MG63 (cell line): ENCODE results near the gene KCTD21. TPM values are rescaled to one million over a fixed set of nuclear protein-coding genes. Genes with fewer than 3 reads are reported as not detected.

ENCODE experiments used
- DNase-seq: peaks from one replicate; pipeline ENCODE4 v3.0.0-alpha.2; 2020
- H3K27me3 ChIP-seq: fragments of 250-450 bp; sonication (Bioruptor Pico); 2 replicates; pipeline ENCODE4 v1.5.1; 2020; ENCODE audit warnings: mild to moderate bottlenecking, moderate library complexity
- H3K36me3 ChIP-seq: fragments of 250-450 bp; sonication (Bioruptor Pico); 2 replicates; pipeline ENCODE4 v1.5.1; 2020; ENCODE audit warnings: mild to moderate bottlenecking, moderate library complexity
- H3K4me3 ChIP-seq: fragments of 250-450 bp; sonication (Bioruptor Pico); 2 replicates; pipeline ENCODE4 v1.5.1; 2020; ENCODE audit warnings: mild to moderate bottlenecking, moderate library complexity
- H3K9me3 ChIP-seq: fragments of 250-450 bp; sonication (Bioruptor Pico); 2 replicates; pipeline ENCODE4 v1.5.1; 2020; ENCODE audit warnings: mild to moderate bottlenecking, moderate library complexity
- total RNA-seq: library from RNA; depleted of rRNA; stranded (reverse); fragments of >200 nt; shearing (Covaris generic); gene quantifications from 2 replicates; pipeline ENCODE4 v1.2.3, GENCODE V29; 2014; ENCODE audit warnings: low replicate concordance

Gene KCTD21
- total RNA-seq, 1 experiment from 2014 or later, result 4.3 TPM

- no peak for DNase-seq
- Histone ChIP-seq H3K4me3 (no peak overlapping the region), H3K27me3 (no peaks in the 10 kb centered on the region), H3K36me3 (no peaks in the 10 kb centered on the region), H3K9me3 (no peaks in the 10 kb centered on the region)
Measured at GRCh38 chr11:78209478-78209877, 21.1 kb upstream of the KCTD21 start.

GRCh38 chr11:78208257-78209165 is 20.1 kb upstream of the KCTD21 start:
- no peaks in the 10 kb centered on the region for H3K36me3 ChIP-seq
- no peak for DNase-seq
- H3K27me3 ChIP-seq, result no peaks in the 10 kb centered on the region
- no peaks in the 10 kb centered on the region for H3K9me3 ChIP-seq
- no peak overlapping the region for H3K4me3 ChIP-seq

GRCh38 chr11:78207532-78208256 is 19.3 kb upstream of the KCTD21 start:
- Histone ChIP-seq H3K9me3 (no peaks in the 10 kb centered on the region), H3K36me3 (no peaks in the 10 kb centered on the region), H3K4me3 (no peak overlapping the region), H3K27me3 (no peaks in the 10 kb centered on the region)
- DNase-seq, result no peak

- no peaks in the 10 kb centered on the region for H3K9me3 ChIP-seq
- H3K36me3 ChIP-seq, result no peaks in the 10 kb centered on the region
- no peak overlapping the region for H3K4me3 ChIP-seq
- no peak for DNase-seq
- no peaks in the 10 kb centered on the region for H3K27me3 ChIP-seq
Measured at GRCh38 chr11:78205691-78206090, 17.3 kb upstream of the KCTD21 start.

- Histone ChIP-seq H3K9me3 (no peaks in the 10 kb centered on the region), H3K27me3 (no peaks in the 10 kb centered on the region), H3K36me3 (no peaks in the 10 kb centered on the region), H3K4me3 (no peak overlapping the region)
- no peak for DNase-seq
Measured at GRCh38 chr11:78205256-78205655, 16.8 kb upstream of the KCTD21 start.

- no peaks in the 10 kb centered on the region for H3K27me3 ChIP-seq
- no peaks in the 10 kb centered on the region for H3K9me3 ChIP-seq
- DNase-seq, result no peak
- no peak overlapping the region for H3K4me3 ChIP-seq
- H3K36me3 ChIP-seq, result no peaks in the 10 kb centered on the region
Measured at GRCh38 chr11:78203184-78203583, 14.8 kb upstream of the KCTD21 start.

- H3K27me3 ChIP-seq, result no peaks in the 10 kb centered on the region
- H3K36me3 ChIP-seq, result no peaks in the 10 kb centered on the region
- H3K9me3 ChIP-seq, result no peaks in the 10 kb centered on the region
- DNase-seq, result no peak
- H3K4me3 ChIP-seq, result no peak overlapping the region
Measured at GRCh38 chr11:78202733-78203167, 14.3 kb upstream of the KCTD21 start.

- H3K9me3 ChIP-seq, result no peaks in the 10 kb centered on the region
- H3K4me3 ChIP-seq, result no peak overlapping the region
- no peak for DNase-seq
- H3K27me3 ChIP-seq, result no peaks in the 10 kb centered on the region
- no peaks in the 10 kb centered on the region for H3K36me3 ChIP-seq
Measured at GRCh38 chr11:78201096-78201818, 12.8 kb upstream of the KCTD21 start.

- Histone ChIP-seq H3K9me3 (no peaks in the 10 kb centered on the region), H3K36me3 (no peaks in the 10 kb centered on the region), H3K4me3 (no peak overlapping the region), H3K27me3 (no peaks in the 10 kb centered on the region)
- no peak for DNase-seq
Measured at GRCh38 chr11:78200553-78200952, 12.1 kb upstream of the KCTD21 start.

GRCh38 chr11:78200061-78200460 is 11.6 kb upstream of the KCTD21 start:
- Histone ChIP-seq H3K36me3 (no peaks in the 10 kb centered on the region), H3K4me3 (no peak overlapping the region), H3K9me3 (no peaks in the 10 kb centered on the region), H3K27me3 (no peaks in the 10 kb centered on the region)
- no peak for DNase-seq

- Histone ChIP-seq H3K27me3 (no peaks in the 10 kb centered on the region), H3K4me3 (no peak overlapping the region), H3K36me3 (no peaks in the 10 kb centered on the region), H3K9me3 (no peaks in the 10 kb centered on the region)
- no peak for DNase-seq
Measured at GRCh38 chr11:78199653-78200015, 11.2 kb upstream of the KCTD21 start.

GRCh38 chr11:78199015-78199652 is 10.7 kb upstream of the KCTD21 start:
- no peaks in the 10 kb centered on the region for H3K27me3 ChIP-seq
- no peak for DNase-seq
- H3K9me3 ChIP-seq, result no peaks in the 10 kb centered on the region
- H3K4me3 ChIP-seq, result no peak overlapping the region
- H3K36me3 ChIP-seq, result no peaks in the 10 kb centered on the region

- DNase-seq, result no peak
- no peaks in the 10 kb centered on the region for H3K9me3 ChIP-seq
- no peaks in the 10 kb centered on the region for H3K27me3 ChIP-seq
- no peak overlapping the region for H3K4me3 ChIP-seq
- no peaks in the 10 kb centered on the region for H3K36me3 ChIP-seq
Measured at GRCh38 chr11:78197816-78198215, 9.4 kb upstream of the KCTD21 start.

GRCh38 chr11:78196661-78197091 is 8.2 kb upstream of the KCTD21 start:
- no peaks in the 10 kb centered on the region for H3K36me3 ChIP-seq
- no peak overlapping the region for H3K4me3 ChIP-seq
- no peak for DNase-seq
- H3K9me3 ChIP-seq, result no peaks in the 10 kb centered on the region
- H3K27me3 ChIP-seq, result no peaks in the 10 kb centered on the region

GRCh38 chr11:78195917-78196560 is 7.6 kb upstream of the KCTD21 start:
- Histone ChIP-seq H3K27me3 (no peaks in the 10 kb centered on the region), H3K4me3 (no peak overlapping the region), H3K9me3 (no peaks in the 10 kb centered on the region), H3K36me3 (no peaks in the 10 kb centered on the region)
- DNase-seq, result no peak

GRCh38 chr11:78194490-78194889 is 6.1 kb upstream of the KCTD21 start:
- H3K4me3 ChIP-seq, result no peak overlapping the region
- H3K9me3 ChIP-seq, result no peaks in the 10 kb centered on the region
- H3K27me3 ChIP-seq, result no peaks in the 10 kb centered on the region
- no peaks in the 10 kb centered on the region for H3K36me3 ChIP-seq
- DNase-seq, result no peak
